HG03196 (cell line): ENCODE results near the gene C3orf80.
"Not testable (repeated sequence)": the region's sequence is repeated elsewhere in the genome, so short reads cannot be mapped to it uniquely, and the experiment has no call there.

Experiments
- ATAC-seq: cut with Tn5 transposase; IDR thresholded peaks from one replicate; pipeline ENCODE4 v1.9.1; 2021; ENCODE audit not compliant: unreplicated experiment

The C3orf80 gene

DNA sequence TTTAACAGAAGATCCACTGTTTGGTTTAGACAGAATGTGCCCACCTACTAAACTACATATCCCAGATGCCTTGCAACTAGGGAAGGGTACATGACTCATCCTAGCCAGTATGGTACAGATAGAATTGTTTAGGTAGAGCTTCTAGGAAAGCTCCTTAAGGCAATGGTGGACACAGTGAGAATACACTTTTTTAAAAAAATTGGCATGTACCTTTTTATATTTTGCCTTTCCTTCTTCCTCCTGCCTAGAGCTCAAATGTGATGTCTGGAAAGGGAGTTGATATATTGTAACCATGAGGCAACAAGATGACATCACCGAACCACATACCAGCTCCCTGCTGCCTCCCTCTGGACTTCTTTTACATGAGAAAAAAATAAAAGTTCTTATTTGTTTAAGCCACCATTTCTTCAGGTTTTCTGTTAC is 14.4 kb upstream of the C3orf80 start:
- ATAC-seq: no peak

DNA sequence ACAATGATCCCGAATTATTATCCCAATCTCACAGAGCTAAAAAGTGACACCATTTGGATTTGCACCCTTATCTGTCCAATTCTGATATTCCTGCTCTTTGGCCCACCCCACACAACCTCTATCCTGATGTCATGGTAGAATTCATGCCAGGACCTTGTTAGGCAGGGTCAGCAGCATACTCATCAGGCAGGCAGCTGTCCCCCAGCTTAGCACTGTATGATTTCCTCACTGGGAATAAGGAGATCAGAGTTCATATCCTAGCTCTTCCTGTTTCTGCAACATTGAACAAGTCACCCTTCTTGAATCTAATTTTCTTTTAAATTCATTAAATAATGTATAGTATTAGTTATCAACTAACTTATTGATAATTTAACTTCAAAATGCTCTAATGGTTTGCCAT is 12.0 kb upstream of the C3orf80 start:
- ATAC-seq: no peak

DNA sequence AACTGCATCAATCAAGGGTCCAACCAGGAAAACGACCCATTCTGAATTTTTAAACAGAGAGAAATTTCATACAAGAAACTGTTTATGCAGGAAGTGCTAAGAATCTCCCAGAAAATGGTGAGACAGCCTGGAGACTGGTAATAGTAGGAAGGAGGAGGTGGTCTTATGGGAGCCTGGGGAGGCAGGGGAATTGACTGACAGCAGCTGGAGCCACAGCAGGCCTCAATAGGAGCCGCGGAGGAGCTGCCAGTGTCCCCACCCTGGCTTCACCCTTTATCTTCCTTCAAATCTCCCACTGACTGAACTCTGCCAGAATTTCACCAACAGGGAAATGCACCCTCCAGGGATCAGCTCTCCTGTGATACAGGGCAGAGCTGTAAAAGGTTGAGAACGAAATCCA is 7.5 kb upstream of the C3orf80 start:
- no peak for ATAC-seq

DNA sequence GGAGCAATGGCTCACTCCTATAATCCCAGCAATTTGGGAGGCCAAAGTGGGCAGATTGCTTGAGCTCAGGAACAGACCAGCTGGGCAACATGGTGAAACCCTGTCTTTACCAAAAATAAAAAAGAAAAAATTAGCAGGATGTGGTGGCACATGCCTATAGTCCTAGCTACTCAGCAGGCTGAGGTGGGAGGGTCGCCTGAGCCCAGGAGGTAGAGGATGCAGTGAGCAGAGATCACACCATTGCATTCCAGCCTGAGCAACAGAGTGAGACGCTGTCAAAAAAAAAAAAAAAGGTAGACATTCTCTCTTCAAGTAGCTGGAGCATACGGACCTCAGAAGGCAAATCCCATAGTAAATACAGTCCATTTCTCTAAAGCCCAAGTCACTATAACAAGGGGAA is 7.1 kb upstream of the C3orf80 start:
- no peak for ATAC-seq

DNA sequence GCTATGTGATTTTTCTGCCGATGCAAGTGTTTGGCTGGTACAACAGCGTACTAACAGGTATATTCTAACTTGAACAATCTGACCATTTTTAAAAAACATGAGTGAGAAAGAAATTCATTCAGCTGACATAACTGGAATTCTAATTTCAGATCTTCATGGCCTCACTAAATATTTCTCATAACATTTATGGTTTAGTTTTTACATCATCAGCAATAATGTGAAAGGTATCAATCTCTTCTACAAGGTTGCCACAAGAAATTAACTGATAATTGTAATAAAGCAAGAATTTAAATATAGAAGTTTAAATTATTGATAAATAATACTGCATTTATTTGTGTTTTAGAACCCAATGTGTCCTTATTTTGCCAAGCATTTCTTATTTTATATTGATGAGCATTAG is 5.2 kb upstream of the C3orf80 start:
- no peak for ATAC-seq

DNA sequence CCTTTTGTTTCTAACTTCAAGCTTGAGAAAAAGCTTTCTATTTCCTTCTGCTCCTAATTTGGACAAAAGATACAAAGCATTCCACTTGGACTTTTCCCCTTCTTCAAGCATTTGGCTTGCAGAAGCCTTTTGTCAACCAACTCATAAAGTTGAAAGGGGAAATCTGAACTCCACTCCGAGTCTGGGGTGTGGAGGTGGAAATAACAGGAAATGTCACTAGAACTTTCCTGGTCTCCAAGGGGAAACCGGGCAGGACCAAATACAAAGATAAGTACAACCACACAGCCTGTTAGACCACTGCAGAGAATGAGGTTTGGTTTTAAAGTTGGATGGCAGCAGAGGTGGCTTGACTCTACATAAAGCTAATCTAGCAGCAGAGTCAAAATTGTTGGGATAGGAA is 4.2 kb upstream of the C3orf80 start:
- no peak for ATAC-seq

DNA sequence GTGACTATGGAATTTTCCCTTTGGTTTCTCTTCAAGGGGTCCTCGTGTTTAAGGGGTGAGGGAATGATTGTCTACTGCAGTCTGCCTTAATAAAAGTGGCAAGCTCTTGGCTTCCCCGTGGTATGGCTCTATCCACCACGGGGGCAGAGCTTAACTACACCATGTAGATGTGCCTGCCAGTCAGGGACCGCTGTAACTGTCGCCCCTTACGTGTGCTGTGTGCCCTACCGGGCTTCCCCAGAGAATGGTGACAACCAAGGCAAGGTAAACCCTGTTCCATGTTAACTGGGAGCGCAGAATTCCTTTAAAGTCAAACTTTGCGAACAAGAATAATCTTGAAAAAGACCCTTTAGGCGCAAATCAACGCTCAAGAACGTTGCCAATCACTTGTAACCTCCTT is 966 bp upstream of the C3orf80 start:
- no peak for ATAC-seq

DNA sequence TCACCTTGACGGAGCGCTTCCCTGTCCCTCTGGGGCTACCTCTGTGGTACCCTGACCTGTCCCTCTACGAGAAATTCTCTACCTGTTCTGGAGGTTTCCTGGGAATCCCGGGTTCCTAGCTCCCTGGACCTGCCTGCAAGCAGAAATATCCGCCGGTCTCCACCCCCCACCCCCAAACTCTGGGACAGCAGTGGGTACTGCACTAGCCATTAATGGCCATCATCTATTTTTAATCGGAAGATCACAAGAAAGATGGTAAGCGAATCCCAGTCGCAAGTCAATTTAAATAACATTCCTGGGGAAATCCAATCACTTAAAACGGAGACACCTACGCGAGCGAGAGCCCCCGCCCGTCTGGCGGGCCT is 429 bp upstream of the C3orf80 start:
- no peak for ATAC-seq

DNA sequence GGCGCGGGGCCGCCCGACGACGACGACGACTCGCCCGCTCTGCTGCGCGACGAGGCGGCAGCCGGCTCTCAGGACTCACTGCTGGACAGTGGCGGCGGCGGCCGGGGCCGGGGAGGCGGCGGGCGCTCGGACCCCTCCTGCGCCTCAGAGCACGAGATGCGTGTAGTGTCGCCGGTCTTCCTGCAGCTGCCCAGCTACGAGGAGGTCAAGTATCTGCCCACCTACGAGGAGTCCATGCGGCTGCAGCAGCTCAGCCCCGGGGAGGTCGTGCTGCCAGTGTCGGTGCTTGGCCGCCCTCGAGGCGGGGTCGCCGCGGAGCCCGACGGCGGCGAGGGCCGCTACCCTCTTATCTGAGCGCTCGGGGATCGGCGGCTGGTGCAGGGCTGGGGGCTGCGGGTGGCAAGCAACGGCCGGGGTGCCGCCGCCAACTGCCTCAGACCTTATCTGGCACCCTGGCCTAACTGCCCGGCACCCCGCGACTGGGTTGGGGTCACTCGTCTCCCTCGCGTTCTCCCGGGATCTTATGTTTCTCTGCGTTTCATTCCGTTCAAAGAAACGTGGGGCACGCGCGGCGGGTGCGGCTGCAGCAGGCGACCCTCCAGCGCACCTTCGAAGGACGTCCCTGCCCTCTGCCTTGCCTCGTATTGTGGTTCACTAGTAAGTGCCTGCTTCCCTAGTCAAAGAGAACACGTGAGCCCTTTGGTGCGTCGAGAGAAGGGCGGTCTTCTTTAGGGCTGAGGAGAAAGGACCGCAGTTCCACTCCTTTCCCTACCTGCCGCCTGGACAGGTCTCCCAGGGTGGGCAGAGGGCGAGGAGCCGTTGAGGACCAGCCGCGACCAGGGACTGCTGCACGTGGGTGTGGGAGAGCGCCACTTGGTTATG is 1.0 kb downstream of the C3orf80 start:
- no peak for ATAC-seq

DNA sequence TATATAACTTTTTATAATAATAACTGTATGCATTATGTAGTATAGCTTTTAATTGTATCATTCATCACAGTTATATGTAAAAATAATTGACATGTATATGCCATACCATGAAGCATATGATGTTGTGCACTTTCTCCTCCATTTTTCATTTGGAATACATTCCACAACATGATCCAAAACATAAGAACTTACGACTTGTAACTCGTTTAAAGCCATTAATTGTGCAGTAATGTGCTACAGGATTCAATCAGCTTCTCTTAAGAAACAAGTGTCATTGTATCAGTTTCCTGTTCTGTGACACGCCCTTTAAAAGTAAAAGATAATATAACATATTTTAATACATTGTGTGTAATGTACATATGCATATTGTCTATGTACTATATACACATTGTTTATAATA is 2.2 kb downstream of the C3orf80 start:
- no peak for ATAC-seq

DNA sequence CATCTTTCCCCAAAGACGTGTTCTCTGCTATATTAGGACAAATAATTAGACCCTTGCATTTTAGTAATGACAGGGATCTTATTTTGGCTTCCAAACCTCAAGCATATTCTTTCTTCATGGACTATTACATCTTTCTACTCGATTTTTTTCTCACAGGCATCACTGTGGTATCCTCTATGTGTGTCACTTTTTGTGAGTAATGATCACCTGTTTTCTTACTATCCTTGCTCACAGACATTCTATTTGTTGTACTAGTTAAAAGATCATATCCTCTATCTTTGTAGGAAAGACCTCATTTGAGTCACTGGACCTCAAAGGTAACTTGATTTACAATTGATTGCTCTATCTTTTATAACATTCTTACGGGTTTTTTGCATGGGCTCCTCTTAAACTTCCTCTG is 6.8 kb downstream of the C3orf80 start:
- ATAC-seq: no peak

DNA sequence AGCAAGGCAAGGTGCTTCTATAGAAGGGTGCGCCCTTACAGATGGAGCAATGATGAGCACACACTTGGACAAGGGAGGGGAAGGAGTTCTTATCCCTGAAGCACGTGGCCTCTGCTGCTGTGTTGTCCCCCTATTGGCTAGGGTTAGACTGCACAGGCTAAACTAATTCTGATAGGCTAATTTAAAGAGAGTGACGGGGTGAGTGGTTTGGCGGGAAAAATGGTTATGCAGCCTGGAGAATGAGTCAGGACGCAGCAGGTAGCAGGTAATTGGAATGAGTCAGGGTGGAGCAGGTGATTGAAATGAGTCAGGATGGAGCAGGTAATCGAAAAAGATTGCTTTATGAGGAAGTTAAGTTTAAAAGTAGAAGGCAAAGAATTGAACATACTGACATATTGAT is 15.5 kb downstream of the C3orf80 start:
- ATAC-seq: not testable (repeated sequence)

DNA sequence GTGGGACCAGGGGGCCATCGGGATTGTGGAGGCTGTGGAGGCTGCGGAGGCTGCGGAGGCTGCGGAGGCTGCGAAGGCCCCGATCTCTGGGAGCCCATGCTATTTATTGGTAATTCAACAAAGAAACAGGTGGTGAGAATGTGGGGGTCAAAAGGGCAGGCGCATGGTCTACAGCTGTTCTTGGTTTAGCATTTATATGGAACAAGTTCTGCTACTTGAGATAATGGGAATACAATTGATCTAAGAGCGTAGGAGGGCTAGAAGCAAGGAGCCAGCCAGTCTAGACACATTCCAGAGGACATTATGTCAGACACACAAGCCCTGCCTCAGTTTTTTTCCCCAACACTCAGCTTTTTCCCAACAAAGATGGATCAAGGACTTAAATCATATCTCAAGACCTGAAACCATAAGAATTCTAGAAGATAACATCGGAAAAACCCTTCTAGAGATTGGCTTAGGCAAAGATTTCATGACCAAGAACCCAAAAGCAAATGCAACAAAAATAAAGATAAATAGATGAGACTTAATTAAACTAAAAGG is 20.1 kb downstream of the C3orf80 start:
- ATAC-seq: no peak

DNA sequence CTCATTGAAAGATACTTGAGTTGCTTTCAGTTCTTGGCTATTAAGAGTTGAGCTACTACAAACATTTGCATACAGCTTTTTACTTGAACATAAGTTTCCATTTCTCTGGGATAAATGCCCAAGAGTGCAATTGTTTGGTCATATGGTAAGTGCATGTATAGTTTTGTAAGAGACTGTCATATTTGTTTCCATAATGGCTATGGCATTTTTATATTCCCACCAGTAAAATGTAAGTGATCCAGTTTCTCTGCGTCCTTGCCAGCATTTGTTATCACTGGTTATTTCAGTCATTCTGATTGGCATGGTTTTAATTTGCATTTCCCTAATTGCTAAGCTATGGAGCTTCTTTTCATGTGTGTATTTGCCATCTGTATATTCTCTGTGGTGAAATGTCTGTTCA is 22.5 kb downstream of the C3orf80 start:
- no peak for ATAC-seq

DNA sequence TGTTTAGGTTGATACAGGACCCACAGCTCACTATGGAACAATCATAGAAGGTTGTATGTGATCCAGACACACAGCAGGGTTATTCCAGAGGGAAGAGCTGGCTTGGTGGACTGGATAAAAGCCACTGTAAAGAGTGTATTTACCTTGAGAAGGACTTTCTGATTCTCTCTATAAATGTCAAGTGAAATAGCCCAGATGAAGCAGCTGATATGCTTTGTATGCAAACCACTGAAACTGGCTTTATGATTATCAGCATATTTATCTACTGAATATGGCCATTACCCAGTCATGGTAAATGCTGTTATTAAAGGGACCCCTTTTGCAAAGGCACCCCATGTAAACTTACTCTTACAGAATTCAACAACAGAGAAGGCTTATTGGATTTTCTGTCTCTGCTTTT is 28.1 kb downstream of the C3orf80 start:
- ATAC-seq: no peak

DNA sequence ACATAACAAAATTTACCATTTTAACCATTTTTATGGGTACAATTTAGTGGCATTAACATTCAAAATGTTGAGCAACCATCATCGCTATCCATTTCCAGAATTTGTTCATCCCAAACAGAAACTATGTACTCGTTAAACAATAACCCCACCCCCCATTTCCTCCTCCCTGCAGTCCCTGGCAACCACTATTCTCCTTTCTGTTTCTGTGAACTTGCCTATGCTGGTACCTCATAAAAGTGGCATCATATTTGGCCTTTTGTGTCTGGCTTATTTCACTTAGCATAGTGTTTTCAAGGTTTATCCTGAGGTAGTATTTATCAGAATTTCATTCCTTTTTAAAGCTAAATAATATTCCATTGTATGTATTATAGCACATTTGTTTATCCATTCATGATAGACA is 32.4 kb downstream of the C3orf80 start:
- ATAC-seq: no peak

DNA sequence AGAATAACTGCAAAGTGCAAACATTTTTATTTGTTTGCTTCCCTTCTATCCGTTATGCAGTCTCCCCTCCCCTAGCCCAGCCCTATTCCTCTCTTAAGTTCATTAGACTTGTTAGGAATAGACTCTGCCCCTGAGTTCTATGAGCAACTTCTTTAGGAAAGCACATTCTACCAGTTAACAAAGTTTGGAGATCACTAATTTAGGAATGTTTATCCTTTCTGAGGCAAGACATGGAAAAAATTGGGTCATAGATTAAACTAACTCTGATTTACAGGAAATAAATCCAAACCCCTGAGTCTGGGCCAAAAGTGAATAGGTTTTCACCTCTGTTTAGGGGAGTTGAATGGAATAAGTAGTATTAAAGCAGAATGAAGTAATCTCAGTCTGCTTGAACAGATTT is 34.4 kb downstream of the C3orf80 start:
- ATAC-seq: no peak

DNA sequence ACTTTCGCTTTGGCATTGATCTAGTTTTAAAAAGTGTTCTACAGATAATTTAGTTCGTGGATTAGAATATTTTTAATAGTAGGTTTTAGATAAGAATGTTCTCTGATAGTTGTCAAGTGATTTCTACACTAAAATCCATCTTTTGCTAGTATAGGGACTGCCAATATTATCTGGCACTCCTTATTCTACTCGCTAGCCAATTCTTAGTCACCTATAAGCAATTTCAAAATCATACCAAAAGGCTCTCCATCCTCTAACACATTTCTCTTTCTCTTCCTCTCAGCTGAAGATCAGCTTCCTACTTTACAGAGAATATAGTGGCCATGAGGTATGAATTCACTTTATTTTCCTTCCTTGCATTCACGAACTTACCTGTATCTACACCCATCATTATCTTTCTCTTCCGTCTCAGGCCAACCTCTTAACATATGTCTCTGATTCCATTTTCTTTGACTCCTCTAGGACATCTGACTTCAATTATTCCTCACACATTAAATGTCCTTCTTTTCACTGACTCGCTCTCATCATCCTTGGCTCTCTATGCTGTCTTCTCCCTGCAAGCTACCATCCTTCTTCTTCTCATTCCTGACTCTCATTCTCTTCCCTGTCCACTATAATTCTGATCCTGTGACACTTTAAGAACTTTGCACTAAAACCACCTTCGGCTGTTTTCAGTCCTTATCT is 35.5 kb downstream of the C3orf80 start:
- no peak for ATAC-seq

DNA sequence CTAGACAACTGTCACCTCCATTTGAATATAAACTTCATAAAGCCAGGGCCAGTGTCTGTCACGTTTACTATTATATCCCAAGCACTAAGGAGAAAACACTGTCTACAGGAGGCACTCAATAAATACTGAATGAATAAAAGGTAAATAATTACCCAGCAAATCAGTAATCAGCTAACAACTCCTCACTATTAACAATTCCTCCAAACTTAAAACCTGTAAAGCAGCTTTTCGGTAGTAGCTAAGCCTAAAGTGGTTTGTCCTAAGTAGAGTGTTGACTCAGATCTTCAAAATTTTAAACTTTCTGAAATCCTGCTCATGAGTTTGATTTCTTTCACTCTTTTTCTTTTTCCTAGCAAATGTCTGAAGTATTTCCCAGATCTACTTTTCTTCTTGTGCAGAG is 39.9 kb downstream of the C3orf80 start:
- no peak for ATAC-seq
